Measurements from ENCODE around the gene BCKDHA.

Gene BCKDHA

GRCh38 chr19:41403181-41403970 is 5.8 kb downstream of the BCKDHA start:
- H3K9me2 ChIP-seq (replicated peaks; ENCODE audit: insufficient read depth, low read length), result no peaks in the 10 kb centered on the region
- TF ChIP-seq EZH2 (optimal IDR thresholded peaks at IDR 0.05; ENCODE audit: low read depth, low read length) (no peak), EZH2phosphoT487 (IDR thresholded peaks at IDR 0.05; ENCODE audit: low read length) (no peak), CTCF (IDR thresholded peaks at IDR 0.05; ENCODE audit: low read length) (no peak)
- H2AFZ ChIP-seq (ENCODE audit: low read length), result no peak overlapping the region
- H3F3A ChIP-seq (ENCODE audit: insufficient read depth, low read length), result no peaks in the 10 kb centered on the region
- no peak overlapping the region for H3K4me3 ChIP-seq (ENCODE audit: low read length)
- no peaks in the 10 kb centered on the region for H4K20me1 ChIP-seq (ENCODE audit: insufficient read depth, low read length)
- no peaks in the 10 kb centered on the region for H3K27me3 ChIP-seq (replicated peaks; ENCODE audit: insufficient read depth, low read length)
- H3K4me2 ChIP-seq (ENCODE audit: low read depth, low read length), result no peak overlapping the region
- DNase-seq, result no peak
- no peaks in the 10 kb centered on the region for H3K36me3 ChIP-seq (replicated peaks; ENCODE audit: insufficient read depth, low read length)
- no peak overlapping the region for H3K9ac ChIP-seq (ENCODE audit: low read length)
- H3K9me3 ChIP-seq (replicated peaks; ENCODE audit: insufficient read depth, low read length), result no peaks in the 10 kb centered on the region
- H3K79me2 ChIP-seq (ENCODE audit: low read length), result peaks cover 14% of the 10 kb centered on the region
- H3K27ac ChIP-seq (ENCODE audit: low read length), result no peak overlapping the region
- peaks cover 7% of the 10 kb centered on the region for H3K4me1 ChIP-seq (ENCODE audit: low read length)

GRCh38 chr19:41405776-41406175 is 8.2 kb downstream of the BCKDHA start:
- TF ChIP-seq CTCF (IDR thresholded peaks at IDR 0.05; ENCODE audit: low read length) (no peak), EZH2phosphoT487 (IDR thresholded peaks at IDR 0.05; ENCODE audit: low read length) (no peak), EZH2 (optimal IDR thresholded peaks at IDR 0.05; ENCODE audit: low read depth, low read length) (no peak)
- no peaks in the 10 kb centered on the region for H3K9me3 ChIP-seq (replicated peaks; ENCODE audit: insufficient read depth, low read length)

GRCh38 chr19:41407271-41407670 is 9.7 kb downstream of the BCKDHA start:
- Histone ChIP-seq H3K36me3 (replicated peaks; ENCODE audit: insufficient read depth, low read length) (no peaks in the 10 kb centered on the region), H3K79me2 (ENCODE audit: low read length) (no peaks in the 10 kb centered on the region), H2AFZ (ENCODE audit: low read length) (no peak overlapping the region), H3K4me3 (ENCODE audit: low read length) (no peak overlapping the region), H3F3A (ENCODE audit: insufficient read depth, low read length) (no peaks in the 10 kb centered on the region), H4K20me1 (ENCODE audit: insufficient read depth, low read length) (no peaks in the 10 kb centered on the region), H3K27me3 (replicated peaks; ENCODE audit: insufficient read depth, low read length) (no peaks in the 10 kb centered on the region), H3K9me3 (replicated peaks; ENCODE audit: insufficient read depth, low read length) (no peaks in the 10 kb centered on the region), H3K4me1 (ENCODE audit: low read length) (peaks cover 21% of the 10 kb centered on the region), H3K27ac (ENCODE audit: low read length) (no peak overlapping the region), H3K9ac (ENCODE audit: low read length) (no peak overlapping the region), H3K9me2 (replicated peaks; ENCODE audit: insufficient read depth, low read length) (no peaks in the 10 kb centered on the region), H3K4me2 (ENCODE audit: low read depth, low read length) (no peak overlapping the region)
- TF ChIP-seq EZH2 (optimal IDR thresholded peaks at IDR 0.05; ENCODE audit: low read depth, low read length), result no peak
- no peak for TF ChIP-seq EZH2phosphoT487 (IDR thresholded peaks at IDR 0.05; ENCODE audit: low read length)
- TF ChIP-seq CTCF (IDR thresholded peaks at IDR 0.05; ENCODE audit: low read length), result no peak
- DNase-seq, result no peak

More at GRCh38 chr19:41405776-41406175, 8.2 kb downstream of the BCKDHA start:
- Histone ChIP-seq H3K9me2 (replicated peaks; ENCODE audit: insufficient read depth, low read length) (no peaks in the 10 kb centered on the region), H3K9ac (ENCODE audit: low read length) (no peak overlapping the region), H3F3A (ENCODE audit: insufficient read depth, low read length) (no peaks in the 10 kb centered on the region), H3K27ac (ENCODE audit: low read length) (no peak overlapping the region), H3K4me1 (ENCODE audit: low read length) (peaks cover 21% of the 10 kb centered on the region), H3K79me2 (ENCODE audit: low read length) (no peaks in the 10 kb centered on the region), H2AFZ (ENCODE audit: low read length) (no peak overlapping the region), H3K36me3 (replicated peaks; ENCODE audit: insufficient read depth, low read length) (no peaks in the 10 kb centered on the region), H3K4me2 (ENCODE audit: low read depth, low read length) (no peak overlapping the region), H3K27me3 (replicated peaks; ENCODE audit: insufficient read depth, low read length) (no peaks in the 10 kb centered on the region), H4K20me1 (ENCODE audit: insufficient read depth, low read length) (no peaks in the 10 kb centered on the region), H3K4me3 (ENCODE audit: low read length) (no peak overlapping the region)
- DNase-seq, result no peak

All from MM.1S (cell line).